GM19025 (cell line): ENCODE data around the gene RRM1.
"Not testable (repeated sequence)": the region's sequence is repeated elsewhere in the genome, so short reads cannot be mapped to it uniquely, and the experiment has no call there.

Experiments used
- ATAC-seq: cut with Tn5 transposase; IDR thresholded peaks from one replicate; pipeline ENCODE4 v1.9.1; 2021; ENCODE audit warnings: mild to moderate bottlenecking, low read depth, moderate library complexity; ENCODE audit not compliant: unreplicated experiment

Gene RRM1

DNA sequence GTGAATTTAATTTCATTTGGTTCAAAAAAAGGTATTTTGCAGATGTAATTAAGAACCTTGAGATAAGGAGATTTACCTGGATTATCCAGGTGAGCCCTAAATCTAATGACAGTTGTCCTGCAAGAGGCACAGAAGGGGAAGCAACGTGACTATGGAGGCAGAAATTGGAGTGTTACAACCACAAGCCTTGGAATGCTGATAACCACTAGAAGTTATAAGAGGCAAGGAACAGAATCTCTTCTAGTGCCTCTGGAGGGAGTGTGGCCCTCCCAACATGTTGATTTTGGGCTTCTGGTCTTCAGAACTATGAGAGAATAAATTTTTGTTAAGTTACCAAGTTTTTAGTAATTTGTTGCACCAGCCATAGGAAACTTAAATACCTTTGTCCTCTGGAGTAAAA is 32.8 kb downstream of the RRM1 start:
- ATAC-seq: no peak

DNA sequence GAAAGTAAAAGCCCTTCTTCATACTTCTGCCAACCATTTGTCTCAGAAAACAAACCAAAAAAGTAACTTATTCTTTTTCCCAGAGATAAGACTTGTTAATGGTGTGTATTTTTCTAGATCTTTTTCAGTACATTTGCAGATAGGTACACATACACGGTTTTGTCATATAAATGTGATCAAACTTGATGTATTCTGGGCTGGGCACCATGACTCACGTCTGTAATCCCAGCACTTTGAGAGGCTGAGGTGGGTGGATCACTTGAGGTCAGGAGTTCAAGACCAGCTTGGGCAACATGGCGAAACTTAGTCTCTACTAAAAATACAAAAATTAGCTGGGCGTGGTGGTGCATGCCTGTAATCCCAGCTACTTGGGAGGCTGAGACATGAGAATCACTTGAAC is 35.6 kb downstream of the RRM1 start:
- not testable (repeated sequence) for ATAC-seq

DNA sequence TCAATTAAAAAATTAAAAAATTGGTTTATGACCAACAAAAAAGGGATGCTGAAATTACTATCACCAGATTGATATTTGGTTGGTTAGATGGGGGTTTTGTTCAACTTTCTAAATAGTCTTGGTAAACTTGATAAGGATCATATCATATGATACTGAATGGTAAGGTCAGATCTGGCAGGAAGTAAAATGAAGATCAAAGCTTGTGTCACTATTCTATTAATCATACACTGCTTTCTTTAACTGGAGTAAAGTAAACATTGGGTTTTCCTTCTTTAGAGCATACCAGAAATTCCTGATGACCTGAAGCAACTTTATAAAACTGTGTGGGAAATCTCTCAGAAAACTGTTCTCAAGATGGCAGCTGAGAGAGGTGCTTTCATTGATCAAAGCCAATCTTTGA is 40.2 kb downstream of the RRM1 start:
- no peak for ATAC-seq

DNA sequence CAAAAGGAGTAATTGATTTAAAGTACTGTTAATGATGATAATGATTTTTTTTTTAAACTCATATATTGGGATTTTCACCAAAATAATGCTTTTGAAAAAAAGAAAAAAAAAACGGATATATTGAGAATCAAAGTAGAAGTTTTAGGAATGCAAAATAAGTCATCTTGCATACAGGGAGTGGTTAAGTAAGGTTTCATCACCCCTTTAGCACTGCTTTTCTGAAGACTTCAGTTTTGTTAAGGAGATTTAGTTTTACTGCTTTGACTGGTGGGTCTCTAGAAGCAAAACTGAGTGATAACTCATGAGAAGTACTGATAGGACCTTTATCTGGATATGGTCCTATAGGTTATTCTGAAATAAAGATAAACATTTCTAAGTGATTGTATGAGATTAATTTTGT is 43.9 kb downstream of the RRM1 start:
- ATAC-seq: no peak

DNA sequence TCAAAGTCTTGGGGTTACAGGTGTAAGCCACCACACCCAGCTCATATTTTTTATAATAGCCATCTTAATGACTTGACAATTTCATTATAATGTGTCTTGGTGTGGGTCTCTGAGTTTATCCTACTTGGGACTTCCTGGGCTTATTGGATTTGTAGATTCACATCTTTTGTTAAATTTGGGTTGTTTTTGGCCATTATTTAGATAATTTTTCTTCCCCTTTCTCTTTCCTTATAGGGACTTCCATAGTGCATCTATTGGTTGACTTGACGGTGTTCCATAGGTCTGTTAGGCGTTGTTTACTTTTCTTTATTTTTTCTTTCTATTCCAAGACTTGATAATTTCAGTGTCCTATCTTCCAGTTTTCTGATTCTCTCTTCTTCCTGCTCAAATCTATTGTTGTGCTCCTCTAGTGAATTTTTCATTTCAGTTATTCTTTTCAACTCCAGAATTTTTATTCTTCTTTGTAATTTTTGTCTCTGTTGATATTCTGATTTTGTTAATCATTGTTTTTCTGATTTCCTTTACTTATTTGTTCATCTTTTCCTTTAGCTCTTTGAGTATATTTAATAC is 45.6 kb downstream of the RRM1 start:
- no peak for ATAC-seq

DNA sequence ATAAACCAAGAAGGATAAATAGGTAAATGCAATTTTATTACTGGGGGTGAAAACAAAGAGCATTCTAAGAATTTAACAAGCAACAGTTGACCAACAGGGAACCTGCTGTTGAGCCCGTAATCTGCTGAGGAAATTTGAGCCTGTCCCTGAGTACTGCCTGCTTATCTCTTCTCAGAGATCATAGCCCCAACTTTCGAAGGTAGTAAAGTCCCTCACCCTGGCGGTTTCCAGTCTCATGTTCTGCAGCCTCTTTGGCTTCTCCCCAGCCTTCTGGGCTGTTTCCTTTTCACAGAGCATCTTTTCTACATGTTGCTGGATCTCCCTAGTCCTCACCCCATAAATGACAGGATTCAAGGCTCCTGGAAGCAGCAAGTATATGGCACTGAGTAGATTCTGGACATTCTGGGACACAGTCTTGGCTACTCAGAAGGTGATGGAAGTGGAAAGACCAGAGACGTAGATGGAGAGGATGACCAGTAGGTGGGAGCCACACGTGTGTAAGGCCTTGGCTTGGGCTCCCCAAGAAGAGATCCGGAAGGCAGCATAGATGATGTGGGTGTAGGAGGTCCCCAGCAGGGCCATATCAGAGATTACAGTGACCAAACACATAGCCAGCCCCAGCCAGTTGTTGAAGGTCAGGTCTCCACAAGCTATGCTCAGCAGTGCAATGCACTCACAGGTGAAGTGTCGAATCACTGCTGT is 51.6 kb downstream of the RRM1 start:
- ATAC-seq: no peak

DNA sequence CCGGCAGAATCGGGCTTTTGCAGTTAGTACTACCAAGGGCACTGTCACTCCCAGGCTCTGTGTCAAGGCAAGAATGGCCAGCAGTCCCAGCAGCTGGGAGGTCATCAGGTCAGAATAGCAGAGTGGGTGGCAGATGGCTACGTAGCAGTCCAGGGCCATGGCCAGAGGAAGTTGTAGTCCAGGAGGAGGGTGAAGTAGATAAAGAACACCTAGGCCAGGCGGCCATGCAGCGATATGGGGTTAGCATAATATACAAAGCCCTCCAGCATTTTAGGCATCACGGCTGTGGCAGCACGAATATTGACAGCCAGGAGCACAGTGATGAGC is 52.1 kb downstream of the RRM1 start:
- no peak for ATAC-seq

DNA sequence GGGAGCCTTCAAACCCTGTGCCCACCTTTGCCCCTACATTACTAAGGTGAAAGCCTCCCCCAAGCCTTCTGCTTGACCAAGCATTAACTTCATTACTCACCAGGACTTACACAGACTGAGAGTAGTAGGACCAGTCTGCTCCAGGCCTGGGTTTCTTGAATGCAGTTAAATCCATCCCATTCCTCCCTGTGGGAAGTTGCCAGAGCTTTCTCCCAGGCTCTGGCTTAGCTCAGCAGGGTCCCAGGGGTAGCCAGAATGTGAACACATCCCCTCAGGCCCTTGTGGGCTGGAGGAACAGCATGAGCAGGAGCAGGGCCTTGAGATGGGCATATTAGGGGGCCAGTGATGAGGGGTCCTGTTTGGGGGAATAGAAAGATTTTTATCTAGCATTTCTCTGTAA is 59.9 kb downstream of the RRM1 start:
- no peak for ATAC-seq

DNA sequence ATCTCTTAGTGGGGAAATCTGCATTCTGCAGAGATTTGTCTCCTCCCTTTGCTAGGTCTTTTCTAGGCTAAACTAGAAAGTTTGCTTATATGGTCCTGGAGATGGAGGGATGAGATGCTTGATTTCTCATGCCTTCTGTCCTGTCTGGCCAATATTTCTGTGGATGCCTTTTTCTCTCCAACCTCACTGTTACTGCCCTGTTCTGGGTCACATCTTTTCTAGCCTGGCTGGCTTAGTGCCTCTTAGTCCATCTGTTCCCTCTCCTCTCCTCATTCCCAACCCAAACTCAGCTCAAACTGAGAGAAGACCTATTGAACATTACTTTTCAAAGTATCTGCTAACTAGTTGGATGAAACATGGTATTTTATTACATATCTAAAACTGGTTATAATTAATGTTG is 62.0 kb downstream of the RRM1 start:
- no peak for ATAC-seq

DNA sequence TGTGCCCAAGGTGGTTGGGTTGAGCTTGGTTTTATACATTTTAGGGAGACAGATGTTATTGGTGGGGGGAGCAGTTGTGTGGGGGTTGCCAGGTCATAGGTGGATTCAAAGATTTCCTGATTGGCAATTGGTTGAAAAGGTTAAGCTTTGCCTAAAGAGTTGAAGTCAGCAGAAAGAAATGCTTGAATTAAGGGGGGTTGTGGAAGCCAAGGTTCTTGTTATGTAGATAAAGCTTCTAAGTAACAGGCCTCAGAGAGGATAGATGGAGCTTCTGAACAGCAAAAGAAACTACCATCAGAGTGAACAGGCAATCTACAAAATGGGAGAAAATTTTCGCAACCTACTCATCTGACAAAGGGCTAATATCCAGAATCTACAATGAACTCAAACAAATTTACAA is 64.2 kb downstream of the RRM1 start:
- ATAC-seq: not testable (repeated sequence)

DNA sequence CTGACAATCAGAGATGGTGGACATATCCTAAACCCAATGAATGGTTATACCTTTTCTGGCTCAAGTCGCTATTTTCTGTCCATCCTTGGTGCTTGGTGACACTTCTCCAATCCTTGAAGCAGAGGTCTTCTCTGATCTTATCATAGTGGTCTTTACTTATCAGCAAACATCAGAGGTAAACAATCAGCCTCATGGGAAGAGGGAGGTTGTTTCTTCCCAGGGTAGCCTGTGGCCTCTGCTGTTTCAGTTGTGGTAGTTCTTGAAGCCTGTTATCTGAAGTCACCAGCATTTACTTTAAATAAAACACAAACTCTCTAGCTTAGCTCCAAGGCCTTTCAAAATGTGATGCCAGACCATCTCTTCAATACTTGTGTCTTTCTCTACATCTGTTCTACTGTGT is 66.7 kb downstream of the RRM1 start:
- ATAC-seq: no peak

DNA sequence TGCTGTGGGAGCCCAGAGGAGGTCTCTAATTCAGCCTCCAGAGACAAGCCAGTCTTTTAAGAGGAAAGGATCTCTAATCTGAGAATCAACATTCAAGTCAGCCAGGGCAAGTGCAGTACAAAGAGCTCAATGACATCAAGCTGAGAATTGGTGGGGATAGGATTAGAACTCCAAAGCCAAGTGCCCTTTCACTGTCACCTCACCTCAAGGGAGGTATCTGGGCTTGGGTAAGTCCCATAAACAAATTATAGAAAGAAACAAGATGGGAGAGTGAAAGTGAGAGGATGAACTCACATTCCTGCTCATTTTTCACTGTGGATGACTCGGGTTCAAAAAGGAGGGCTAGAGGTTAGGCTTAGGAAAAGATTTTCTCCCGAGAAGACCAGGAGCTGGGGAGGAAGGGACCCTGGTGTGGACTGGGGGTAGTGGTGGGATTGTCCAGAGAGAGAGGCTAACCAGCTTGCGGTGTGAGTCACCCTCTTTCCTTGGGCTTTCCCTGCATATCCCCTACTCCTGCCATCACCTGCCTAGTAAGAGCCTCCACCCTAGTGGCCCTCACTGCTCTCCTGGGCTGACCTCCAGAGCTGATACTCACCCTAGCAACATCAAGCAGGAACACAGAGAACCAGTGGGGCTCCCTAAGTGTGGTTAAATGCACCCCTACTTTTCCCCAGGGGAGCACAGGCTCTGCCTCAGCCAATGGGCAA is 70.4 kb downstream of the RRM1 start:
- no peak for ATAC-seq

DNA sequence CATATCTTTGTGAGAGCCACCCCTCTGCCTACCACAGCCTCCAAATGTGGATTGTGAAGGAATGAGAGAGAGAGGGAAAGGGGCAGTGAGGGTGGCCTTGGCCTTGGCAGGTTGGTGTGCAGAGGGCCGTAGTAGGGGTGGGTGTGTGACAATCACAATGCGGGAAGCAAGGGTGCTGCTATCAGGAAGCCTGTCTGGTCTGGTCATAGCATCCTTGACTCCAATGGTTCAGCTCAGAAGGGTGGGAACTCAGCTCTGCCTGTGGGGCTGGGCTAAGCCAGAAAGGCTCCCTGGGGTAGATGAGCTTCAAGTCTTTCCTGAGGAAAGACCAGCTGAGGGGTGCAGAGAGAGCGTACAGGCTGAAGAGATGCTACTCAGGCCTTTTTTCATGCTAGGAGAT is 72.7 kb downstream of the RRM1 start:
- no peak for ATAC-seq

DNA sequence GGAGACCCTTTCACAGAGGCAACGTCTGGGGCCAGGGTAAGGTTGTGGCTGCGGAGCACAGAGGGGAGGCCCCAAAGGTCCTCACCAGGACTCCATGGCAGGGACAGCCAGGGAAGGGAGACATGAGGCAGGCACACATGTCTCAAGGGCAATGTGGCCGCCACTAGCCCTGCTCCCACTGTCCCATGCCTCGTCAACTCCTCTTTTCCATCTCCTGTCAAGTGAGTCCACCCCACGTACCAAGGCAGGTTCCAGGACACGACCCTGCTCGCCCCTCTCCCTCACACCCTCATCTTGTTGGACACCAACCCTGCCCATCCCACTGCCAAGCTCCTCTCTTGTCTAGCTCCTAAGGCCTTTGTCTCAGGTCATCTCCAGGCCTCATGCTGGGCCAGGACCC is 73.2 kb downstream of the RRM1 start:
- ATAC-seq: no peak

DNA sequence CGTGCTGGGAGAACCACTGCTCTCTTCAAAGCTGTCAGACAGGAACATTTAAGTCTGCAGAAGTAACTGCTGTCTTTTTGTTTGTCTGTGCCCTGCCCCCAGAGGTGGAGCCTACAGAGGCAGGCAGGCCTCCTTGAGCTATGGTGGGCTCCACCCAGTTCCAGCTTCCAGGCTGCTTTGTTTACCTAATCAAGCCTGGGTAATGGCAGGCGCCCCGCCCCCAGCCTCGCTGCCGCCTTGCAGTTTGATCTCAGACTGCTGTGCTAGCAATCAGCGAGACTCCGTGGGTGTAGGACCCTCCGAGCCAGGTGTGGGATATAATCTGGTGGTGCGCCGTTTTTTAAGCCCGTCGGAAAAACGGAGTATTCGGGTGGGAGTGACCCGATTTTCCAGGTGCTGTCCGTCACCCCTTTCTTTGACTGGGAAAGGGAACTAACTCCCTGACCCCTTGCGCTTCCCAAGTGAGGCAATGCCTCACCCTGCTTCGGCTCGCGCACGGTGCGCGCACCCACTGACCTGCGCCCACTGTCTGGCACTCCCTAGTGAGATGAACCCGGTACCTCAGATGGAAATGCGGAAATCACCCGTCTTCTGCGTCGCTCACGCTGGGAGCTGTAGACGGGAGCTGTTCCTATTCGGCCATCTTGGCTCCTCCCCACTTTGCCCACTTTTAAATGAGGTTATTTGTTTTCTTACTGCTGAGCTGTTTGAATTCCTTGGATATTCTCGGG is 81.2 kb downstream of the RRM1 start:
- not testable (repeated sequence) for ATAC-seq

DNA sequence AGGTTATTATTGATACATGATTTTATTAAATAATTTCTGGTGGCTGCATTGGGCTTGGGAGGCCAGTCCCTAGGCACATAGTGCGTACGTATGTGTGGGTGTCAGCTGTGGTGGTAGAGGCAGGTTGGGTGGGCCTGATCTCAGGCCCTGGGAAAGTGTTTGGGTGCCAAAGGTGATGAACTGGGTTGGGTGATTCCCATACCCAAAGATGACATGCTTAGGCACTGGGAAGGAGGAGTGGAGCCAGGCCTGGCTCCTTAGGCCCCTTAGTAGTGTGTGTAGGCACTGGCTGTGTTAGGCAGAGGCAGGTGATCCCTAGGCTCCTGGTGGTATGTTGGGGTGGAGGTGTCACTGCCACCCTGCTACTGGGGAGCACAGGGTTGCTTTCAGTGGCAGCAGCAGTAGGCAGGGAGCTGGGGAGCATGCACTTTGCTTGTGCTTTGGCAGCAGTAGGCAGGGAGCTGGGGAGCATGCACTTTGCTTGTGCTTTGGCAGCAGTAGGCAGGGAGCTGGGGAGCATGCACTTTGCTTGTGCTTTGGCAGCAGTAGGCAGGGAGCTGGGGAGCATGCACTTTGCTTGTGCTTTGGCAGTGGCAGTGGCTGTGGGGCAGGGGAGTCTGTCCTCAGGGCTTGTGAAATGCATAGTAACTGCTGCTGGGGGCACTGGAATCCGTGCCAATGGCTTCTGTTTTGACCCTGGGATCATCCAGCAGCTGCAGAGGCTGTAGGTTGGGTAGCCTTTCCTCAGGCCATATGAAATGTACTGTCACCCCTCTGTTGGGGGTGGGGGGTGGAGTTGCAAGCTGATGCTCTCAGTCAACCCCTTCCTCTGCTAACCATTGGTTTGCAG is 84.4 kb downstream of the RRM1 start:
- ATAC-seq: no peak

DNA sequence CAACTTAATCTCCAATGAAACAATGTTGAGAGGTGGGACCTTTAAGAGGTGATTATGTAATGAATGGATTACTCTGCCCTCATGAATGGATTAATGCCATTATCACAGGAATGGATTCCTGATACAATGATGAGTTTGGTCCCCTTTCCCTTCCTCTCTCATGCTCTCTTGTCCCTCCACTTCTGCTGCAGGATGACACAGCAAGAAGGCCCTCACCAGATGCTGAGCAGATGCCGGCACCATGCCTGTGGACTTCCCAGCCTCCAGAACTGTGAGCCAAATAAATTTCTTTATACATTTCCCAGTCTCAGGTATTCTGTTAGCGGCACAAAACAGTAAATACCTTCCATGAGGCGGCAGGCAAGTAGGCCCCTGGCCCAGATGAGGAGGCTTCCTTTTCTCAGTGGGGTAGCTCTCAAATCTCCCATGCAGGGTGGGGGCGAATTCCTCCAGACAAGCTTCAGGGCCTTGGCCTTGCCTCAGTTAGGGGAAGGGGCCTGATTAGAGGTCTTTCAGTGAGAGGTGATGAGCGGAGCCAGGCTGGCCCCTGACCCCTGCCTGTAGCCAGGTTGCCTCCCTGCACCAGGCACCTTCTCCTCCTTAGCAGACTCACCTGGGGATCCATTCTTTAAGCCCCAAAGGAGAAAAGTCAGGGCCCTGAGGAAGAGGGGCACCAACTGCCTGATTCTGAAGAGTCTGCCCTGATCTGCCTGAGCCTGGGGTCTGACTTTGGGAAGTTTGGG is 86.0 kb downstream of the RRM1 start:
- ATAC-seq: no peak

DNA sequence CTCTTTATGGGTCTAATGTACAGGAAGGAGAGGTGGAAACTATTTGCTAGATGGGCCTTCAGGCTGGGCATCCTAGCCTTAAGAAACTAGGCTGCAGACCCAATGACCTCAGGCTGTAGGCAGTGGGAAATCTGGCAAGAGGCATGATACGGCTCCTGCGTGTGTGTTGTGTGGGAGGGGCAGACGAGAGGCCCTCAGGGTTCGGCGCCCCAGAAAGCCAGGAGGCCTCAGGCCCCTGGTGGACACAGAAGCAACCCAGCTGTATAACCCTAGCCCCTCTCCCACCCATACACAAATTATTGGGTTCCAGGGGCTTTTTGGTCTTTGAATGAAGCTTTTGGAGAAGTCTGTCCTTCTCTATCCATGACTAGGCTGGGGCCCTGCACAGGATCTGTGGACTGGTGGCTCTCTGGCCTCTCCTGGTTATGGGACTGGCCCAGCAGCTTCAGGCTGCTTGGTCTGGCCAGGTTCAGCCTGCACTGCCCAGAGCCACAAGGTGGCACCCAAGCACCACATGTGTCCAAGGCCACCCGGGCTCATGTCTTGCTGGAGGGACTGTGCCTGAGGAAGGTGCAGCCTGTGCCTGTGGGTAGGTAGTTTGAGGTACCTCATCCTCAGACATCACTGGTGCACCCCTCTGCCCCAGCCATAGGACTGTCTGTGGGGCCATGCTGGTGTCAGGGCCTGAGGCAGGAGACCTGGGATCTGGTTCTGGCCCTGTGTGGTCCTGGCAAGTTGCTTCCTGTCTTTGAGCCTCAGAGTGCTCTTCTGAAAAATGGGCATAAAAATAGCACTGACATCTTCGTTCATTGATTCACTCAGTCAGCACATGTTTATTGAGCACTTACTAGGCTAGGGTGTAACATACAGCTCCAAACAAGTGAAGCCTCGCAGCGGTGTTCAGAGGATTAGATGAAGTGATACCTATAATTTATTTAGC is 87.5 kb downstream of the RRM1 start:
- peak; percentile 61 for ATAC-seq
